ENCODE measurements around the gene SFT2D3.

The SFT2D3 gene

DNA sequence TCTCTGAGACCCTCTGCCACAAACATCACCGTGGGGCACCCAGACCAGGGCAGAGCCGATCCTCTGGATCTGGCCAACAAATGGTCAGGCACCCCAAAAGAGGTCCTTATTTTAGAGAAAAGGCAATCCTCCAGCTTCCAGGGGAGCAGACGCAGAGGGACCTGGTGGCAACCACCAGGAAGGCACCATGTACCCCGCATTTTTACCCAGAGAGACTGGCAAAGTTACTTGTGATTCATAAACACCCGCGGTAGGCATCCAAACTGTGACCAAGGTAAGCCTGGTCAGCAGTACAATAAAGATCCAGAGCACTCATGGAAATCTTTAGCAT, 36.4 kb upstream of the SFT2D3 start:
- no peak for DNase-seq

DNA sequence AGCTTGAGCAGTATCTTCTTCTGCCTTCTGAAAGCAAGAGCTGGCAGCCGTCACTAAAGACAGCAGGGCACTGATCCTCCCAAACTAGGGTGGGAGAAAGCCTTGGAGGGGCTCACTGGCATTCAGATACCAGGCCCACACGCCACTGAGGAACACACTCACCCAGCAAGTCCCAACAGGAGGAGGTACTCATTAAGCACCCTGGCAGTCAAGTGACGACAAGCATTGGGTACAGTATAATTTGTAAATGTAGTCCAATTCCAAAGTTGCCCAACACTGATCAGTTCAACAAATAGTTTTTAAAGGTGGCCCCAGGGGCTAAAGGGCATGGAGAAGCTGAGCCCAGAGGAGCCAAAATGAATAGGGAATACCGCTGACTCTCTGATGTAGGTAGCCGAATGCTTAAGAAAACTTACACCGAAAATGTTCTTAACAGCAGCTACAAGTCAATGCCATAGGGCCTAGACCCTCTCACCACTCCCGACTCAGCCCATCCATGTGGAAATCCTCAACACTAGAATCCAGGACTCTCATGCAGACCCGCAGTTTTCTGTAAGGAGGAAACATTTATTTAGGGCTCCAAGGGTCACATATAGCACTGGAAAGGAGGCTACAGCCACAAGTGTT, 35.9 kb upstream of the SFT2D3 start:
- no peak for DNase-seq

DNA sequence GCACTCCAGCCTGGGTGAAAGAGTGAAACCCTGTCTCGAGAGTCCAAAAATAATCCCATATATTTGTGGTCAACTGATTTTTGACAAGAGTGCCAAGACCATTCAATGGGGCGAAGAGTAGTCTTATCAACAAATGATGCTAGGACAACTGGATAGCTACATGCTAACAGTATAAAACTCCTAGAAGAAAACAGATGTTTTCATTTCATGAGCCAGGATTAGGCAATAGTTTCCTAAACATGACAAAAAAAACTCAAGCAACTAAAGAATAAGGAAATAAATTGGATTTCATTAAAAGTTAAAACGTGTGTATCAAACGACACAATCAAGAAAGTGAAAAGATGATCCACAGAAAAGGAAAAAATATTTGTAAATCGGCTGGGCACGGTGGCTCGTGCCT, 32.2 kb upstream of the SFT2D3 start:
- DNase-seq = no peak

DNA sequence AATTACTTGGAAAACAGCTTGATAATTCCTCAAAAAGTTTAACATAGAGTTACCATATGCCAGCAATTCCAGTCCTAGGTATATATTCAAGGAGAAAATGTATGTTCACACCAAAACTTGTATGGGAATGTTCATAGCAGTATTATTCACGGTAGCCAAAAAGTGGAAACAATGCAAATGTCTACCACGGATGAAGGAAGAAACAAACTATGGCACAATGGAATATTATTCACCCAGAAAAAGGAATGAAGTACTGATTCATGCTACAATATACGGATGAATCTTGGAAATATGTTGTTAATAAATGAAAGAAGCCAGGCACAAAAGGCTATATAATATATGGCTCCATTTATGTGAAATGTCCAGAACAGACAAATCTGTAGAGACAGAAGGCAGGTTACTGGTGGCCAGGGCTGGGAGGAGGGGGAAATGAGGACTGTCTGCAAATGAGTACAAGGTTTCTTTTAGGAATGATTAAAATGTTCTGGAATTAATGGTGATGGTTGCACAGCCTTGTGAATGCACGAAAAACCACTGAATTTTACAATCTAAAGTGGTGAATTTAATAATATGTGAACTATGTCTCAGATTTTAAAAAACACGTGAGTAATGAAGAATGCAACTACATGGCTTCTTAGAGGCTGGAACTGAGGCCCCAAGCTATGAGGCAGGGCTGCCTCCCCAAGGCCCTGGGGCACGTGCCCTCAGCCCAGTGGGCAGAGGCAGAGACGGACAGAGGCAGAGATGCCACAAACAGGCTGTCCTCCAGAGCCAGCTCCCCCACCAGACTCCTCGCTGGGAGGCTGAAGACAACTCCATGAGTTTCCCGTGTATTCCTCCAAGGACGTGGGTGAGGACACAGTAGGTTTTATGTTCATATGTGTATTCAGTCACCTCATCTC, 31.0 kb upstream of the SFT2D3 start:
- no peak for DNase-seq

DNA sequence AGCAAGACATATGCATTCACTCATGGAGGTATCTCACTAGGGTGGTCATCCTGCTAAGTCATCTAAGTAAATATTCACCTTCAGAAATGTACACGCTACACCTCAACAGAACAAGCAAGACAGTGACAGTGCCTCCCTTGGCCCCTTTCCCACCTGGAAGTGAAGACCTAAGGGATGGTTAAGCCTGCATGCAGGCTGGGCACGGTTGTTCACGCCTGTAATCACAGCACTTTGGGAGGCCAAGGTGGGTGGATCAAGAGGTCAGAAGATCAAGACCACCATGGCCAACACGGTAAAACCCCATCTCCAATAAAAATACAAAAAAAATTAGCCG, 30.4 kb upstream of the SFT2D3 start:
- no peak for DNase-seq

DNA sequence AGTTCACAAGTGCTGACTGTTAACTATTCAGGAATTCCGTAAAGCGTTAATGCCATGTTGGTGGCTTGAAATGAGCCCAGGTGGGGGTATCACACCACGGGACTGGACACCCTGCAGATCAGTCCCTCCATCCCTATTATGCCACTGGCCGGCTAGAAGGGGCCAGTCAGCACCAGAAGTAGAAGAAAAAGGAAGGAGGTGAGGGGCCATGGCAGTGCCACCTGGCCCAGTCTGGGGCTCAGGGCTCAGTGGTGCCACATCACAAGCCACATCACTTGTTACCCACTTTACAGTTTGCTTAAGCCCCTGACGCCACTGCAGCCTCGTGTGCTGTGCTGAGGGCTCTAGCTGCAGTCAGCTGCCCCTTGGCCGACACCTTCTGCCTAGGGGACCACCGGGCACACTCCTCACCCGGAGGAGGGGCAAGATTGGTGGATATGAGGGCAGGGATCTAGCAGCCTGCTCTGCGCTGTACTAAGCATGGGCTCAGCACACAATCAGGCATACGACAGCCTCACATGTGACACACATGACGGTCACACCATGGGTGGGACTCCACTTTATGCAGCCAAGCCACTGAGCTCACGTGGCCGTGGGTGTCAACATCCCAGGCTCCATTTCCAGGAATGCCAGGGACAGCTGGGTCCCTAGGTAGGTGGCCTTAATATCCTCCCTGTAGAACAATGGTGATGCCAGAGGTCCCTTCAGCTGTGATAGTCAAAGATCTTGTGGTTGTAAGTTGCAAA, 29.6 kb upstream of the SFT2D3 start:
- no peak for DNase-seq

DNA sequence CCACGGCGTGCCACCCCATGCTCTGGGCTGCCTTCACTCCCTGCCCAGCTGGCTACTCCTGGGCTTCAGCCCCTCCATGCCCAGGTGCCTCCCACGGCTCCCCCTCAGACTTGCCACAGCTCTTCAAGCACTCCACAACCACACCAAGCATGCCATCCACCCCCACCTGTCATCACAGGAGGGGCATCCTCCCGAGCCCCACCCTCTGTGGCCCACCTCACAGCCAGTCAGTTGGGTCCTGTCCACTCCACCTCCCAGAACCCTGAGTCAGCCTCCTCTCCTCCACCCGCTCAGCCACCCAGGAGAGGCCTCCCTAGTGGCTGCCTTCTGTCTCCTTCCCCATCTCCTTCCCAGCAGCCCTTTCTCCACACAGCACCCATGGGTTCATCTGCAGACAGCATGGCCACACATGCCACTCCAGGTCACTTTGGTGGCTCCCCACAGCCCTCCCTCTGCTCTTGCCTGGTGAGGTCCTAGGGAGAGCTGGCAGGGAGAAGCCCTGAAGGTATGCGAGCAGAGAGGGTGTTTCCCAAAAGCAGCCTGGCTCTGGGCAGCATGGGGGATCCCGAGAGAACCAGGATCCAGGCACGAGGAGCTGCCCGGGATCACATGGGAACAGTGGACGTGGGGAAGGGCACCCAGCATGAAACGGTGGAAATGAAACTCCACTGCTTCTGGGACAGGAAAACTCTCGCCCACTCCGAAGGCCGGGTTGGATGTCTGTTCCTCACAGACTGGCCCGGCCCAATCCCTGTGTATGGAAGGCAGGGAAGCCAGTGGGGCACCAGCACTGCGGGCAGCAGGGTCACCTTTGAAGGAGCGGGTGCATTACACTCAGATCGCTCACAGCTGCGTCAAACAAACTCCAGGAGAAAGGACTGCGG, 28.7 kb upstream of the SFT2D3 start:
- no peak for DNase-seq

DNA sequence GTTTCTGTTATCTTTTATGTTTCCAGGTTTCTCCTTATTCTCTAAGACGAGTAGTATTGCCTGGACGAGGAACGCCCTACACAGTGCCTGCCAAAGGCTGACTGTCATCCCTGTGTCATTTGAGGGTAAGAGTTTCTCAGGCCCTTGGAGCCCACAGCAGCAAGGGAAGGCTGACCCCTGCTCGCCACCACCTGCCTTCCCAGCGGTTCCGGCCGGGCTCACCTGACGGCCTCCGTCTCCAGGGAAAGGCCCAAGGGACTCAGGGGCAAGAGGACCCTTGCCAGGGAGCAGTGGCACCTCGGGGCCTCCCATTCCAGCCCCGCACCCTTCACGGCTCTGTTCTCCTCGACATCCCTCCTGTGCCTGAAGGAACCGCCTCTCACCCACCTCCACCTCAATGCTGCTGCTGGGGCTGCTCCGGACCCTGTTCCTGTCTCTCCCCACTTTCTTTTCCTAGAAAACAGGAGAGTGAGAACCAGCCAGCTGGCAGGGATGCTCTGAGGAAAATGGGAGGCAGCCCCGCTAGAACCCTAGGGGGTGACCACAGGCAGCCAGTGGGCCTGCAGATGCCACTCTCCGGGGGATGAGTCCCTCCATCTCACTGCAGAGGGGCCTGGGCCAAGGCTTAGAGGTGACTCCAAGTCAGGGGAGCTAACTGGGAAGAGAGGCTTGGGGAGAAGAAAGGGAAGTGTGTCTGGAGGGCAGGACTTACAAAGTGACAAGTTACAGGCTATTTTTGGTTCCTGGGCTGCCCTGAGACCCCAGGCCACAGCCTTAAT, 27.8 kb upstream of the SFT2D3 start:
- DNase-seq = no peak

DNA sequence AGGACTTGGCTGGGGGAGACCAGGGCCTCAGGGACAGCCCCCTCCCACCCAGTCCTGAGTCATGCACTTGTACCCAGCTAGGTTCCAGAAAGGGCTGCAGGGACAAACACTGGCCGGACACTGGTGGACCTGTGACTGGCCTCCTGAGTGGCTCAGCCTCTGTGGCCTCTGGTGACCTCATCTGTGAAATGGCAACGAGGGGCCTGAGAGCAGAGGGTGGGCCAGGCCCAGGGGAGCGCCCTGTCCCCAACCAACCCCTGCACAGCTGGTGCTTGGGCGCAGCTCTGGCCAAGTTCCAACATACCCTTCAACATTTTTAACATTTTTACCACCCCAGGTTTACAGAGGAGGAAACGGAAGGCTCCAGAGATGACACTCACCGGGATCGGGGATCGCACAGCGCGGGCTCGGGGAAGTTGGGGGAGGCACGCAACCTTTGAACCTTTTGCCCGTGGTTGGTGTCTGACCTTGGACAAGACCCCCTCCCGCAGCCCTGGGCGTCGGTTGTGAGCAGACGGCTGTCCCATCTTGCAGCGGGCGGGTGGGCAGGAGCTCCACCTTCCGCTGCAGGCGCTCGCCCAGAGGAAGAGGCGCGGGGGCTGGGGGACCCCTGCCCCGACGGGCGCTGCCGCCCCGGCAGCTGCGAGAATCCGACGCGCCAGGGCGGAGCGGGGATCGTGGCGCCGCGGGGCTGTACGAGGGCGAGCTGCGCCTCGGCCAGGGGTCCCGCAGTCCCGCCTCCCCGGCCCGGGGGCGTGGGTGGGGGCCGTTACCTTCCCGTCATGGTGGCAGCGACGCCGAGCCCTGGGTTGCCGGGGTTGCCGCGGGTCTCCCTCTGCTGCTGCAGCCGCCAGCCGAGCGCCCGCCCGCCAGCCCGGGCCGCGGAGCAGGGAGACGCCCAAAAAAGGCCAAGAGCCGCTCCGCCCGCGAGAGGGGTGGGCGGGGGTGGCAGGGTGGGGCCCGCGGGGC, 26.8 kb upstream of the SFT2D3 start:
- DNase-seq = no peak

DNA sequence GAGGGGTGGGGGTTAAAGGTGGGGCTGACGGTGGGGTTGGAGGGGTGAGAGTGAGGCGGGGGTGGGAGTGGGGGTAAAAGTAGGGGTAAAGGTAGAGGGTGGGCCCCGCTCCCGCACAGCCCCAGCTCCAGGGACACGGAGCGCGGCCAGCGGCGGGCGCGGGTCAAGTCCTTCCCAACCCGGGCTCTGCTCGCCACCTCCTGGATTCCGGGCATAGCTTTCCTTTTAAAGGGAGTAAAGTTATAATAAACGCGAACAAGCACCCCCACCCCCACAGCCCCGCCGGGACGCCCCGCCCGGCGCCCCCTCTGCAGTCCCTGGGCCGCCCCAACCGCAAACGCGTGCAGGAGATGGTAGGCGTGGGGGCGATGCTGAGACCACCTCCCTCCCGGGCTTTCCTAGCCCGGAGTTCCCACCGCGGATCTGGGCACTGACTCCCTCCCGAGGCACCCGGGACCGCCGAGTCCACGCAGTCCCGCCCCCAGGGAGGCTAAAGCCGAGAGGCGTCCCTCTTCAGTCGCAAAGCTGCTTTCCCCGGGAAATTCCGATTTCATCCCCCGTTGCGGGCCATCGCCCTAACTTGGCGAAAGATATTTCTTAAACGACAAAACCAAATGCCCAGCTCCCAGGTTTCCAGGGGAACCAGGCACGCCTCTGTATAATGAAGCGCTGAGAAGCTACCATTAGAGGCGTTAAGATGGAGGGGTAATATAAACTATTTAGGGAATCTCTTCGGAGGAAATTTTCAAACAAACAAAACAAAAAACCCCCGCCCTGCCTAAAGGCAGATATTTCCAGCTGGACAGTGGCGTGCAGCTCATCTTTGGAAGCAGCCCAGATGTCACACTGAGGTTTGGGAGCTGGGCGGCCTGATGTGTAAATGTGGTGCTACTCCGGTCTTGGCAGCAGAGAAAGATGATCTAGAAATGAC, 25.7 kb upstream of the SFT2D3 start, which contains the start of gene LIMS2:
Gene LIMS2 (minus strand): TSS at position 200 of the 931 bp plus-strand sequence. CDS start 506 bp downstream, outside the sequence.
- no peak for DNase-seq

DNA sequence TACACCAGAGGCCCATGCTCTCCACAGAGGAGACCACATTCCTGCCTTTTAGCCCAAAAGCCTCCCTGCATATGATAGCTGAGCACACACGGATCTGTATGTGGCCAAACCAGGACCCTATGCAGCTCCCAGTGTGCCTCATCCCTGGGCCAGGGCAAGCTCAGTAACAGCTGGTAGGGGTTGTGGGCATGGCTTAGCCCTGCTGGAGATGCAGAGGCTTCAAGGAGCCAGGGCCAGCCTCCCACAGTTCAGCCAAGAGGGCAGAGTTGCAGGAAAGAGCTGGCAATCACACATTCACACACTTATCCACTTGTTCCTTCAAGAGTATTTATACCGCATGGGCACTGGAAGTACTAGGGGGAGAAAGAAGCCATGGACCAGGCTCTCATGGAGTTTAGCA, 24.4 kb upstream of the SFT2D3 start:
- no peak for DNase-seq

DNA sequence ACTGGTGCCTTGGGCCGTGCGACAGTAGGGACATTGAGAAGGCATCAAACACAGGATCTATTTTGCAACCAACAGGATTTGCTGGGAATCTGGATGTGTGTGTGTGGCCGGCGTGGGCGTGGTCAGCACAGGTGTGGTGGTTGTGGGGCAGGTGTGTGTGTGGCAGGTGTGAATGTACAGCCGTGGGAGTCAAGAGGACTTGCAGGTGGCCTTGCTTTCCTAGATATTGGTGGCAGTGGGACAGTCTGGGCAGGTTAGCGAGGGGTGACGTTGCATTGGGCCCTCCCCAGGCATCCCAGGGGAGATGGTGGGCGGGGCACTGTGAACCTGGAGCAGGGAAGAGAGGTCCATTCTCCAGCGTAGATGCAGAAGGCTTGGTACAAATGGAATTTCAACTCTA, 22.8 kb upstream of the SFT2D3 start:
- DNase-seq = no peak

DNA sequence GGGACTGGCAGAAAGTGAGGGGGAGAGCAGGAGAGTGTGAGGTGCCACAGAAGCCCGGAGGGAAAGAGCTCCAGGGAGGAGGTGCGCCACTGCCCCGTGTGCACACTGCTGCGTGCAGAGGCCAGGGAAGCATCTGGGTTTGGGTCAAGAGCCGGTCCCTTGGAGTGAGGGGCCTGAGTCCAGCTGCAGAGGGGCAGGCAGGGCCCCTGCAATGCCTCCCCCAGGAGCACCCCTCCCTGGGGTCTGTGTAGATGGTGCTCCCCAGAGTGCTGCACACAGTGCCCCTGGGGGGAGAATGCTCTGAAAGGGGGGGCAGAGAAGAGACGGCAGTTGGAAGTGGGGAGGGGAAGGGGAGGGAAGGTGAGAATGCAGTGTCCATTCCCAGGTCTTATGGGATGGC, 22.3 kb upstream of the SFT2D3 start:
- DNase-seq = no peak

DNA sequence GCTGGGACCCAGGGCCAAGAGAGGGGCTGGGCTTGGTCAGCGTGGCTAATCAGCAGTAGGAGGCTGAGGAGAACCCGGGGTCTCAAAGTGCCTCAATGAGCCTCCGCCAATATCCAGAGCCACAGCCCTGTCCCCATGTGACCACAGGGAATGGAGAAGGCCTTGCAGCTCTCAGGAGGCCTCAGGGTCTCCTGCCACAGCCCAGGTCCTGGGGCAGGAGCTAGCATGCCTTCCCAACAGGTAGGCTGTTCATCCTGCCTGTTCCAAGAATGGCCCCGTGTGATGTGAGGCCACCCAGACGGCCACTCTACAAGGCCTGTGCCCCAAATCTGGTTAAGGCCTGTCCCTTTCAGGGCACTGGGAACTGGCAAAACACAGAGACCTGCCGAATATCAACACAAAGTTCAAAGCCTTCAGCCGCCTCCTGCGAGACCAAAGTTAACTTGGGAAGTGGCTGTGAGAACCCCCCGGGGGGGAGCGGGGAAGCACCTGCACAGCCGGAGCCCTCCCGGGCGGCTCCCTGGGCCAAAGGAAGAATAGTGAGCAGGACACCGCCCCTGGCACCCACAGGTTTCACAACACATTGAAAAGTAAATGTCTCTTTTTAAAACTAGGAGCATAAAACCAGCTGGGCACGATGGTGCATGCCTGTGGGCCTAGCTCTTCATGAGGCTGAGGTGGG, 21.5 kb upstream of the SFT2D3 start:
- DNase-seq = no peak

DNA sequence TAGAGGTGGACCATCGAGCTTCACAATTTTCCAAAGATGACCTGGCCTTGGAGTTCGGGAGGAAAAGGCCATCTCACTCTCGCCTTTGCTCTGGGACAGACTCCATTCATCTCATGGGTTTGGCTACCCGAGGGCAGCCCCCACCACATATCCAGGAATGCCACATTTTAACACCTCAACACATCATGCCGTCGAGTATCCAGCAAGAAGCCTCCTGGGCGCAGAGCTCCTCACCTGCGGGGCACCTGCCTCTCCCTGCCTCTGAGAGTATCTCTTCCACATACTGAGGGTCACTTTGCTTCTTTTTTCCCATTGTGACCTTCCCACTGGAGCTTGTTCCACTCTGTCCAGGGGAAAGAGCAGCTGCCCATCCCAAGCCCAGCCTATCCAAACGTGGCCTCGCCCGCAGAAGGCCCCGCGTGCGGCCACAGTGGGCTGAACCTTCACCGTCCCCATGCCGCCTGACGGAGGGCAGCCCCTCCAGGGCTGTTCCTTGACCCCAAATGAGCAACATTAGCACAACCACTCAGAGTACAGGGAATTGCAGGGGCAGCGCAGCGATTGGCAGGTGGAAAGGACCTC, 20.5 kb upstream of the SFT2D3 start:
- no peak for DNase-seq

DNA sequence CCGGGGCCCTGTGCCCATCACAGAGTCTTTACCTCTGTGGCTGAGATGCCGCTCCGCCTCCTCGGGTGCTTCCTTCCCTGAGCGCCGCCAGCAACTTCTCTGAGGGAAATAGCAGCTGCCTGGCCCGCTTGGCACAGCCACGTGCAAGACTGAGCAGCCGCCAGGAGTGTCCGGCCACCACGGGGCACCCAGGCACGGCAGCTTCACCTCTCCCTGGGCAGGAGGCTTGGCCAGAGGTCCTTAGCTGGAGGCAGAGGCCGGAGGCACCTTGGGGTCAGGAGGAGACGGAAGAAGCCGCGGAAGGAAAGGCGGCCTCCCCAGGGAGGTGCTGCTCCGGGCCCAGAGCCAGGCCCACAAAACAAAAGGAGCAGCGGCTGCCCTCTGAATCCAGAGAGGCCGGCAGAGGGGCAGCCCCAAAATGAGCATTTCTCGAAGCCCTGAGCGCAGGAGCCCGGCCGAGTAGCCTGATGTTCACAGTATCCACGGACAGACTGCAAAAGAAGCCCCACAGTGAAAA, 20.0 kb upstream of the SFT2D3 start:
- no peak for DNase-seq

DNA sequence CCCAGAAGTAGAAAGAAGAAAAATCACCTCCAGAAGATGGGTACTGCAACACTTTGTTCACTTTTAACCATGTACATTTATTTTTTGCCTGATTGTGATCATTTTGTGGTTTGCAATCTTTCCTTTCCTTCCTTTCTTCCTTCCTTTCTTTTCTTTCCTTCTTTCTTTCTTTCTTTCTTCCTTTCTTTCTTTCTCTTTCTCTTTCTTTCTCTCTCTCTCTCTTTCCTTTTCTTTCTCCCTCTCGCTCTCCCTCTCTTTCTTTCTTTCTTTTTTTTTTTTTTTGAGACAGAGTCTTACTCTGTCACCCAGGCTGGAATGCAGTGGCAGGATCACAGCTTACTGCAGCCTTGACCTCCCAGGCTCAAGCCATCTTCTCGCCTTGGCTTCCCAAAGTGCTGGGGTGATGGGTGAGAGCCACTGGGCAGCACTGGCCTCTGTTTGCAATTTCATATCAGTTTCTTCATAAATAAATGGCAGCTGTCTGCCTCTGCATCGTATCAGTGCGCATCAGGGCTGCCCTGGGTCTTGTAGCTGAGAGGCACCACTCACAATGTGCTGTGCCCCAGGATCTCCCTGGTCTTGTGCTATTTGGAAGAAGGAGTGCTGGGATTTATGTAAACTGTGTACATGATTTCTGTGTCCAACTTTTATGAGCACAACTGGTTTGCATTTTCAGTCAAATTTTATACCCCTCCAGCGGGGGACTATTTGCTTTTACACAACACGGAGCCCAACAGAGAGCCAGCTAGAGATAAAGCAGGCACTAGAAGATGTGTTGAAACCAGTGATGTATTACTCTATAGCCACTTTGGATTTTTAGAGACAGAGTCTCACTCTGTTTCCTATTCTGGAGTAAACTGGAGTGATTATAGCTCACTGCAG, 19.1 kb upstream of the SFT2D3 start:
- DNase-seq = no peak

Measured in NK-92 treated with Interleukin-12 subunit alpha and Interleukin-12 subunit beta, amount 100 ng/mL, for 24 hours (cell line).